ENCODE measurements around the gene USF3. TPM values are rescaled to one million over a fixed set of nuclear protein-coding genes. Genes with fewer than 3 reads are reported as not detected.

The USF3 gene
- total and polyA plus RNA-seq, 2 experiments from 2014 or later: 10.1 to 23.5 TPM

DNA sequence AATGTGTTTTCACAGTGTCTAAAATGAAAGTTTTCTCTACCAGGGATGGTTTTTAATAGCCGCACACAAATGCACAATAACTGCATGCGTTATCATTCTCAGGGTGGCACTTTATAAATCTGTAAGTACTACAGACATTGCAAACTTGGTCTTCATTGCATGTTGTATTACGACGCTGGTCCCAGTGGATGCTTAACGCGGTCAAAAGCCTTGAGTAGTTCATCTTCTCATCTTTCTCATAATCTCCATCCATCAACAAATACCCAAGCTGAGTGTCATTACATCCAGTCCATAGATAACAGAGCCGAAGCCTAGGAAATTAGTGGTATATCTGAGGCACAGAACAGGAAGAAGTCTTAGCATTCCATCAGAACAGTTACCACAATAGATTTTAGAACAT lies 72.6 kb downstream of the USF3 start:
- Histone ChIP-seq H3K27ac (ENCODE audit: low read depth) (no peak overlapping the region), H3K4me1 (ENCODE audit: insufficient read depth) (no peaks in the 10 kb centered on the region), H3K79me2 (replicated peaks; ENCODE audit: insufficient read depth) (no peaks in the 10 kb centered on the region), H3K4me3 (peak overlapping the region; percentile 41), H3F3A (replicated peaks; ENCODE audit: low read depth) (no peaks in the 10 kb centered on the region), H3K9me2 (ENCODE audit: insufficient read depth) (no peaks in the 10 kb centered on the region), H3K4me2 (peak overlapping the region; percentile 70; the same call in 1 of the 2 replicates), H2AFZ (peak overlapping the region; percentile 82), H4K20me1 (replicated peaks; ENCODE audit: insufficient read depth) (no peaks in the 10 kb centered on the region), H3K36me3 (ENCODE audit: insufficient read depth) (no peaks in the 10 kb centered on the region), H3K27me3 (ENCODE audit: insufficient read depth) (peaks cover 3% of the 10 kb centered on the region; the same call in 1 of the 2 replicates)
- peaks cover 9% of the 10 kb centered on the region for H3K27me3 Mint-ChIP-seq (ENCODE audit: insufficient read depth, low read depth, poor library complexity)
- no peak overlapping the region for H3K27ac Mint-ChIP-seq
- peaks cover 4% of the 10 kb centered on the region; the same call in 2 of the 3 replicates for H3K4me1 Mint-ChIP-seq
- ATAC-seq (no peak), DNase-seq (ENCODE audit: low spot score) (no peak)
- no peak overlapping the region for H3K4me3 Mint-ChIP-seq
- no peaks in the 10 kb centered on the region for H3K36me3 Mint-ChIP-seq (ENCODE audit: low read depth)
- H3K9me3 Mint-ChIP-seq: no peaks in the 10 kb centered on the region
- TF ChIP-seq ZNF114 (CRISPR knock-in tag; IDR thresholded peaks at IDR 0.05) (no peak), JUNB (IDR thresholded peaks at IDR 0.05; ENCODE audit: unreplicated experiment) (no peak), CREB1 (CRISPR knock-in tag; IDR thresholded peaks at IDR 0.05; ENCODE audit: low read depth) (no peak), STAT1 (IDR thresholded peaks at IDR 0.05; ENCODE audit: unreplicated experiment) (no peak), EZH2 (IDR thresholded peaks at IDR 0.05; ENCODE audit: low read depth, unreplicated experiment) (no peak), NANOG (IDR thresholded peaks at IDR 0.05; ENCODE audit: borderline replicate concordance) (no peak)
- TF ChIP-seq, protein P1, sequence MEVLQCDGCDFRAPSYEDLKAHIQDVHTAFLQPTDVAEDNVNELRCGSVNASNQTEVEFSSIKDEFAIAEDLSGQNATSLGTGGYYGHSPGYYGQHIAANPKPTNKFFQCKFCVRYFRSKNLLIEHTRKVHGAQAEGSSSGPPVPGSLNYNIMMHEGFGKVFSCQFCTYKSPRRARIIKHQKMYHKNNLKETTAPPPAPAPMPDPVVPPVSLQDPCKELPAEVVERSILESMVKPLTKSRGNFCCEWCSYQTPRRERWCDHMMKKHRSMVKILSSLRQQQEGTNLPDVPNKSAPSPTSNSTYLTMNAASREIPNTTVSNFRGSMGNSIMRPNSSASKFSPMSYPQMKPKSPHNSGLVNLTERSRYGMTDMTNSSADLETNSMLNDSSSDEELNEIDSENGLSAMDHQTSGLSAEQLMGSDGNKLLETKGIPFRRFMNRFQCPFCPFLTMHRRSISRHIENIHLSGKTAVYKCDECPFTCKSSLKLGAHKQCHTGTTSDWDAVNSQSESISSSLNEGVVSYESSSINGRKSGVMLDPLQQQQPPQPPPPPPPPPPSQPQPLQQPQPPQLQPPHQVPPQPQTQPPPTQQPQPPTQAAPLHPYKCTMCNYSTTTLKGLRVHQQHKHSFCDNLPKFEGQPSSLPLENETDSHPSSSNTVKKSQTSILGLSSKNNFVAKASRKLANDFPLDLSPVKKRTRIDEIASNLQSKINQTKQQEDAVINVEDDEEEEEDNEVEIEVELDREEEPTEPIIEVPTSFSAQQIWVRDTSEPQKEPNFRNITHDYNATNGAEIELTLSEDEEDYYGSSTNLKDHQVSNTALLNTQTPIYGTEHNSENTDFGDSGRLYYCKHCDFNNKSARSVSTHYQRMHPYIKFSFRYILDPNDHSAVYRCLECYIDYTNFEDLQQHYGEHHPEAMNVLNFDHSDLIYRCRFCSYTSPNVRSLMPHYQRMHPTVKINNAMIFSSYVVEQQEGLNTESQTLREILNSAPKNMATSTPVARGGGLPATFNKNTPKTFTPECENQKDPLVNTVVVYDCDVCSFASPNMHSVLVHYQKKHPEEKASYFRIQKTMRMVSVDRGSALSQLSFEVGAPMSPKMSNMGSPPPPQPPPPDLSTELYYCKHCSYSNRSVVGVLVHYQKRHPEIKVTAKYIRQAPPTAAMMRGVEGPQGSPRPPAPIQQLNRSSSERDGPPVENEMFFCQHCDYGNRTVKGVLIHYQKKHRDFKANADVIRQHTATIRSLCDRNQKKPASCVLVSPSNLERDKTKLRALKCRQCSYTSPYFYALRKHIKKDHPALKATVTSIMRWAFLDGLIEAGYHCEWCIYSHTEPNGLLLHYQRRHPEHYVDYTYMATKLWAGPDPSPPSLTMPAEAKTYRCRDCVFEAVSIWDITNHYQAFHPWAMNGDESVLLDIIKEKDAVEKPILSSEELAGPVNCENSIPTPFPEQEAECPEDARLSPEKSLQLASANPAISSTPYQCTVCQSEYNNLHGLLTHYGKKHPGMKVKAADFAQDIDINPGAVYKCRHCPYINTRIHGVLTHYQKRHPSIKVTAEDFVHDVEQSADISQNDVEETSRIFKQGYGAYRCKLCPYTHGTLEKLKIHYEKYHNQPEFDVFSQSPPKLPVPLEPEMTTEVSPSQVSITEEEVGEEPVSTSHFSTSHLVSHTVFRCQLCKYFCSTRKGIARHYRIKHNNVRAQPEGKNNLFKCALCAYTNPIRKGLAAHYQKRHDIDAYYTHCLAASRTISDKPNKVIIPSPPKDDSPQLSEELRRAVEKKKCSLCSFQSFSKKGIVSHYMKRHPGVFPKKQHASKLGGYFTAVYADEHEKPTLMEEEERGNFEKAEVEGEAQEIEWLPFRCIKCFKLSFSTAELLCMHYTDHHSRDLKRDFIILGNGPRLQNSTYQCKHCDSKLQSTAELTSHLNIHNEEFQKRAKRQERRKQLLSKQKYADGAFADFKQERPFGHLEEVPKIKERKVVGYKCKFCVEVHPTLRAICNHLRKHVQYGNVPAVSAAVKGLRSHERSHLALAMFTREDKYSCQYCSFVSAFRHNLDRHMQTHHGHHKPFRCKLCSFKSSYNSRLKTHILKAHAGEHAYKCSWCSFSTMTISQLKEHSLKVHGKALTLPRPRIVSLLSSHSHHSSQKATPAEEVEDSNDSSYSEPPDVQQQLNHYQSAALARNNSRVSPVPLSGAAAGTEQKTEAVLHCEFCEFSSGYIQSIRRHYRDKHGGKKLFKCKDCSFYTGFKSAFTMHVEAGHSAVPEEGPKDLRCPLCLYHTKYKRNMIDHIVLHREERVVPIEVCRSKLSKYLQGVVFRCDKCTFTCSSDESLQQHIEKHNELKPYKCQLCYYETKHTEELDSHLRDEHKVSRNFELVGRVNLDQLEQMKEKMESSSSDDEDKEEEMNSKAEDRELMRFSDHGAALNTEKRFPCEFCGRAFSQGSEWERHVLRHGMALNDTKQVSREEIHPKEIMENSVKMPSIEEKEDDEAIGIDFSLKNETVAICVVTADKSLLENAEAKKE (CRISPR knock-in tag; IDR thresholded peaks at IDR 0.05): no peak
